ENCODE data around the gene LDB2. TPM values are rescaled to one million over a fixed set of nuclear protein-coding genes. Genes with fewer than 3 reads are reported as not detected.

Gene LDB2
- total and polyA plus RNA-seq, 4 donors = 41.7 to 88.2 (median 61.9) TPM

- no peak overlapping the region for H3K27ac ChIP-seq (ENCODE audit: low read depth, low read length)
- WGBS (ENCODE audit: insufficient coverage) = no CpG with 5 or more reads among the region's 2 CpGs
- H3K36me3 ChIP-seq (ENCODE audit: control insufficient read depth, insufficient read depth, low read length) = no peaks in the 10 kb centered on the region
- H3K9me3 ChIP-seq (ENCODE audit: control insufficient read depth, insufficient read depth, low read length) = no peaks in the 10 kb centered on the region
- DNase-seq (ENCODE audit: low read depth in 4 of 6, low spot score in 6 of 6) = no peak
- no peaks in the 10 kb centered on the region for H3K4me1 ChIP-seq (ENCODE audit: control insufficient read depth, insufficient read depth, low read length)
- H3K4me3 ChIP-seq (ENCODE audit: low read depth, low read length) = no peak overlapping the region
- H3K27me3 ChIP-seq (ENCODE audit: control insufficient read depth, insufficient read depth, low read length) = no peaks in the 10 kb centered on the region
Observed at GRCh38 chr4:16867827-16868226, 30.6 kb downstream of the LDB2 start.

GRCh38 chr4:16866974-16867373 is 31.5 kb downstream of the LDB2 start:
- Histone ChIP-seq H3K4me1 (ENCODE audit: control insufficient read depth, insufficient read depth, low read length) (no peaks in the 10 kb centered on the region), H3K27ac (ENCODE audit: low read depth, low read length) (no peak overlapping the region), H3K9me3 (ENCODE audit: control insufficient read depth, insufficient read depth, low read length) (no peaks in the 10 kb centered on the region), H3K4me3 (ENCODE audit: low read depth, low read length) (no peak overlapping the region), H3K36me3 (ENCODE audit: control insufficient read depth, insufficient read depth, low read length) (no peaks in the 10 kb centered on the region), H3K27me3 (ENCODE audit: control insufficient read depth, insufficient read depth, low read length) (no peaks in the 10 kb centered on the region)
- no peak for DNase-seq (ENCODE audit: low read depth in 4 of 6, low spot score in 6 of 6)
- 100% methylated on average over 1 of the region's 3 CpGs for WGBS (ENCODE audit: insufficient coverage)

GRCh38 chr4:16865897-16866283 is 32.6 kb downstream of the LDB2 start:
- 100% methylated on average over 1 of the region's 4 CpGs for WGBS (ENCODE audit: insufficient coverage)
- no peak for DNase-seq (ENCODE audit: low read depth in 4 of 6, low spot score in 6 of 6)
- no peak overlapping the region for H3K27ac ChIP-seq (ENCODE audit: low read depth, low read length)

DNA sequence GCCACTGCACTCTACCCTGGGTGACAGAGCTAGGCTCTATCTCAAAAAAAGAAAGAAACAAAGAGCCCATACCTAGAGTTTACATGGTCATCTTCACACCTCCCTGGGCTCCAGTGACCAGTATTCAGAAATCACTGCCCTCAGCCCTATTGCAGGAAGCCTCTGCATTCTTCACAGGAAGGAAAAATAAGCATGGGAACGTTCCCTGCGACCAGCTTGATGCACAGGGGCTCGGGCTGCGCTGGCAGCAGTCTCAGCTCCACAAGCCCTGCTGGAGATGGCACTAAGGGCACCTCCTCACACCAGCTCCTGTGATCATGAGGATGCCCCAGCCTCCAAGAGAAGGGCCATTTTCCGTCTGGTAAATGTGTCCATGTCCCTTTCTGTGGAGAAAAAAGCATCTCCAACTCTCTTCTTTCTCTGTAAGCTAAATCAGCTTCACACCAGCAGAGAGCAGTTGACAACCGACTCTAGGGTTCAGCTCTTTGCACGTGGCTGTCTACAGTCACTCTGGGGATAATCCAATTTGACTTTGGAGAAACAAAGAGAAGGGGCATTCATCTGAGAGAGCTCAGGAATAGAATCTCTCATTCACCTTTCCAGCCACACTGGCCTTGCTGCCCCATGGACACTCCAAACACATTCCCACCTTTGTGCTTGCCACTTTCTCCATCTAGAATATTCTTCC is 33.1 kb downstream of the LDB2 start:
- no peaks in the 10 kb centered on the region for H3K9me3 ChIP-seq (ENCODE audit: control insufficient read depth, insufficient read depth, low read length)
- H3K27ac ChIP-seq (ENCODE audit: low read depth, low read length) = no peak overlapping the region
- no peak for DNase-seq (ENCODE audit: low read depth in 4 of 6, low spot score in 6 of 6)
- H3K36me3 ChIP-seq (ENCODE audit: control insufficient read depth, insufficient read depth, low read length) = no peaks in the 10 kb centered on the region
- 67% methylated on average over 5 of the region's 7 CpGs for WGBS (ENCODE audit: insufficient coverage)
- H3K4me1 ChIP-seq (ENCODE audit: control insufficient read depth, insufficient read depth, low read length) = no peaks in the 10 kb centered on the region
- H3K27me3 ChIP-seq (ENCODE audit: control insufficient read depth, insufficient read depth, low read length) = no peaks in the 10 kb centered on the region
- no peak overlapping the region for H3K4me3 ChIP-seq (ENCODE audit: low read depth, low read length)

More at GRCh38 chr4:16865897-16866283, 32.6 kb downstream of the LDB2 start:
- Histone ChIP-seq H3K9me3 (ENCODE audit: control insufficient read depth, insufficient read depth, low read length) (no peaks in the 10 kb centered on the region), H3K4me1 (ENCODE audit: control insufficient read depth, insufficient read depth, low read length) (no peaks in the 10 kb centered on the region), H3K36me3 (ENCODE audit: control insufficient read depth, insufficient read depth, low read length) (no peaks in the 10 kb centered on the region), H3K27me3 (ENCODE audit: control insufficient read depth, insufficient read depth, low read length) (no peaks in the 10 kb centered on the region), H3K4me3 (ENCODE audit: low read depth, low read length) (no peak overlapping the region)

GRCh38 chr4:16864199-16864598 is 34.2 kb downstream of the LDB2 start:
- no peaks in the 10 kb centered on the region for H3K27me3 ChIP-seq (ENCODE audit: control insufficient read depth, insufficient read depth, low read length)
- H3K4me3 ChIP-seq (ENCODE audit: low read depth, low read length) = no peak overlapping the region
- WGBS (ENCODE audit: insufficient coverage) = no CpG with 5 or more reads among the region's 2 CpGs
- no peak for DNase-seq (ENCODE audit: low read depth in 4 of 6, low spot score in 6 of 6)
- no peaks in the 10 kb centered on the region for H3K9me3 ChIP-seq (ENCODE audit: control insufficient read depth, insufficient read depth, low read length)
- H3K27ac ChIP-seq (ENCODE audit: low read depth, low read length) = no peak overlapping the region
- no peaks in the 10 kb centered on the region for H3K4me1 ChIP-seq (ENCODE audit: control insufficient read depth, insufficient read depth, low read length)
- no peaks in the 10 kb centered on the region for H3K36me3 ChIP-seq (ENCODE audit: control insufficient read depth, insufficient read depth, low read length)

GRCh38 chr4:16862697-16863096 is 35.7 kb downstream of the LDB2 start:
- Histone ChIP-seq H3K27ac (ENCODE audit: low read depth, low read length) (no peak overlapping the region), H3K27me3 (ENCODE audit: control insufficient read depth, insufficient read depth, low read length) (no peaks in the 10 kb centered on the region)

GRCh38 chr4:16860516-16860915 is 37.9 kb downstream of the LDB2 start:
- Histone ChIP-seq H3K36me3 (ENCODE audit: control insufficient read depth, insufficient read depth, low read length) (no peaks in the 10 kb centered on the region), H3K27me3 (ENCODE audit: control insufficient read depth, insufficient read depth, low read length) (no peaks in the 10 kb centered on the region), H3K4me1 (ENCODE audit: control insufficient read depth, insufficient read depth, low read length) (no peaks in the 10 kb centered on the region), H3K4me3 (ENCODE audit: low read depth, low read length) (no peak overlapping the region), H3K27ac (ENCODE audit: low read depth, low read length) (no peak overlapping the region), H3K9me3 (ENCODE audit: control insufficient read depth, insufficient read depth, low read length) (no peaks in the 10 kb centered on the region)
- DNase-seq (ENCODE audit: low read depth in 4 of 6, low spot score in 6 of 6) = peak in 2 of 6 donors; percentile 54 to 77
- no CpG with 5 or more reads among the region's 1 CpG for WGBS (ENCODE audit: insufficient coverage)

More at GRCh38 chr4:16862697-16863096, 35.7 kb downstream of the LDB2 start:
- WGBS (ENCODE audit: insufficient coverage) = 70% methylated on average over 9 of the region's 11 CpGs
- DNase-seq (ENCODE audit: low read depth in 4 of 6, low spot score in 6 of 6) = no peak
- Histone ChIP-seq H3K9me3 (ENCODE audit: control insufficient read depth, insufficient read depth, low read length) (no peaks in the 10 kb centered on the region), H3K4me1 (ENCODE audit: control insufficient read depth, insufficient read depth, low read length) (no peaks in the 10 kb centered on the region), H3K36me3 (ENCODE audit: control insufficient read depth, insufficient read depth, low read length) (no peaks in the 10 kb centered on the region), H3K4me3 (ENCODE audit: low read depth, low read length) (no peak overlapping the region)

DNA sequence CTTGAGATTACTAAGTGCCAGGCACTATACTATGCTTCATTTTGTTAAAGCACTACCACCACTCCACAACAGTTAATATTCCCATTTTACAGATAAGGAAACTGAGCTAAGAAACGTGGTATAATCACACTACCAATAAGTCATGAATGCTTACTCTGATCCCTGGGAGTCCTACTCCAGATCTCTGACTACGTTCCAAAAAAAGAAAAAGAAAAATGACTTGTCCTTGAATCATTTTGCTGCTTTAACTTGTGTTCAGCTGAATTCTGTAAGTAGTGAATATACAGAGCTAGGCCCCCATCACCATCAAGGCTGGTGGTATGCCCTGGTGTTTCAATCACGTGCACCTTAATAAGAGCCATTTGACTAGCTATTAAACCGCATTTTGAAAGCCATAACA is 39.4 kb downstream of the LDB2 start:
- Histone ChIP-seq H3K27ac (ENCODE audit: low read depth, low read length) (peak overlapping the region; percentile 25), H3K4me1 (ENCODE audit: control insufficient read depth, insufficient read depth, low read length) (no peaks in the 10 kb centered on the region), H3K27me3 (ENCODE audit: control insufficient read depth, insufficient read depth, low read length) (no peaks in the 10 kb centered on the region), H3K9me3 (ENCODE audit: control insufficient read depth, insufficient read depth, low read length) (no peaks in the 10 kb centered on the region), H3K36me3 (ENCODE audit: control insufficient read depth, insufficient read depth, low read length) (no peaks in the 10 kb centered on the region), H3K4me3 (ENCODE audit: low read depth, low read length) (no peak overlapping the region)
- 86% methylated on average over 1 of the region's 4 CpGs for WGBS (ENCODE audit: insufficient coverage)
- no peak for DNase-seq (ENCODE audit: low read depth in 4 of 6, low spot score in 6 of 6)

DNA sequence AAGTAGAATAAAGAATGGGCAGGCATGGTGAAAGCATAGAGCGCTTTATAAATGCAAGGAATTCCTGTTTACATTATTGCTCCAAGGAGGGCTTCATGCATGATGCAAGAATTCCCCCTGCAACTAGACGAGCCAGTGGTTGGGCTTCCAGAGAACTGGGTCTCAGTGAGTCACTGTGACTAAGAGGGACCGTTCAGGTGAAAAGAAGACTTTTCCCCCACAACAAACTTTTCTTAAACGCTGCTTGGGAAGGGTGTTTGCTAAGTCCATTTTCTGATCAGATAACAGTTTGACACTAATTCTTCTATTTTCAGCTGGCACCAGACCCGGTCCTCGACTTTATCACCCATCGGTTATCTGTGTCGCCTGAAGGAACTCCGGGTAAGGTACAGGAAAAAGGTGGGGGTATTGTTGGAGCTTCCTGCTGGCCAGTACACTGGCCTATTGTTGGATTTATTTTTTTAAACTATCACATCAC is 40.1 kb downstream of the LDB2 start:
- Histone ChIP-seq H3K36me3 (ENCODE audit: control insufficient read depth, insufficient read depth, low read length) (no peaks in the 10 kb centered on the region), H3K4me1 (ENCODE audit: control insufficient read depth, insufficient read depth, low read length) (no peaks in the 10 kb centered on the region), H3K9me3 (ENCODE audit: control insufficient read depth, insufficient read depth, low read length) (no peaks in the 10 kb centered on the region), H3K27ac (ENCODE audit: low read depth, low read length) (peak overlapping the region; percentile 25), H3K27me3 (ENCODE audit: control insufficient read depth, insufficient read depth, low read length) (no peaks in the 10 kb centered on the region), H3K4me3 (ENCODE audit: low read depth, low read length) (no peak overlapping the region)
- DNase-seq (ENCODE audit: low read depth in 4 of 6, low spot score in 6 of 6) = no peak
- whole genome bisulfite sequencing (ENCODE audit: insufficient coverage) = 70% methylated on average over 2 of the region's 9 CpGs

DNA sequence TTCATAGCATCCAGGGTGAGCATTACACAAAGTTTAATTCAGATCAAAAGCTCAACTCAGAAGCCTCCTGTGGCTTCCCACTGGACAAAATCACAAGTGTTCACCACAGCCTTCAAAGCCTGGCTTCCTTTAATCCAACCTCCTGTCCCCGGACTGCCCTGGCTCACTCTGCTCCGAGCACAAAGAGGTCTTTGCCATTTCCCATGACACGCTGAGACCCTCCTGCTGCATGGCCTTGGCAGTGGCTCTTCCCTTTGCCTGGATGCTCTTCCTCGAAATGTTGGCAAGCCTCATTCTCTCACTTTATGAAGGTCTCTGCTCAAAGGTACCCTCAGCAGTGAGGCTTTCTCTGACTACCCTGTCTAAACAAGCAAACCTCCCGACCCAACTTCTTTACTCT is 41.0 kb downstream of the LDB2 start:
- no peaks in the 10 kb centered on the region for H3K36me3 ChIP-seq (ENCODE audit: control insufficient read depth, insufficient read depth, low read length)
- DNase-seq (ENCODE audit: low read depth in 4 of 6, low spot score in 6 of 6) = no peak
- peak overlapping the region; percentile 13 for H3K27ac ChIP-seq (ENCODE audit: low read depth, low read length)
- H3K4me1 ChIP-seq (ENCODE audit: control insufficient read depth, insufficient read depth, low read length) = no peaks in the 10 kb centered on the region
- H3K27me3 ChIP-seq (ENCODE audit: control insufficient read depth, insufficient read depth, low read length) = no peaks in the 10 kb centered on the region
- WGBS (ENCODE audit: insufficient coverage) = 90% methylated on average over 4 of the region's 5 CpGs
- no peaks in the 10 kb centered on the region for H3K9me3 ChIP-seq (ENCODE audit: control insufficient read depth, insufficient read depth, low read length)
- no peak overlapping the region for H3K4me3 ChIP-seq (ENCODE audit: low read depth, low read length)
